HepG2 (cell line): ENCODE results near the gene LAMA1. TPM values are rescaled to one million over a fixed set of nuclear protein-coding genes. Genes with fewer than 3 reads are reported as not detected.

ENCODE experiments used
- ATAC-seq: fragments of 200-7000 bp; cut with Tn5 transposase; 3 replicates; pipeline ENCODE4 v1.9.1; 2020; ENCODE audit warnings: mild to moderate bottlenecking, moderate library complexity
- BruUV-seq: library from RNA; stranded (reverse); fragments of 400-500 nt; replicated peaks from 2 replicates; lab custom pipeline; 2021; lab: Mats Ljungman, UMichigan
- CTCF ChIA-PET: fragments of 300-600 bp; formaldehyde crosslinking; extraction: SDS; loops from one replicate; lab custom pipeline; 2021; ENCODE audit warnings: low total read pairs, inconsistent platforms, low intra/inter-chr PET ratio; lab: Yijun Ruan, JAX
- POLR2A ChIA-PET: fragments of 350-600 bp; sonication (Branson Sonifier 250); formaldehyde crosslinking; loops from one replicate; lab custom pipeline; 2020; ENCODE audit warnings: antibody characterized with exemption, inconsistent platforms; lab: Yijun Ruan, JAX
- DNase-seq: peaks from one replicate; pipeline ENCODE4 v3.0.0-alpha.2; 2015; ENCODE audit warnings: low spot score
- FAIRE-seq: peaks from 3 replicates; lab custom pipeline; 2011; peaks lifted over from hg19 to GRCh38; lab: Jason Lieb, UNC
- H2AFZ ChIP-seq: one replicate; pipeline ENCODE4 v1.6.1; 2011; ENCODE audit warnings: low read length, inconsistent platforms
- H3K27ac ChIP-seq: fragments of 300-600 bp; 3 replicates; pipeline ENCODE4 v1.8.0; 2011; ENCODE audit warnings: mixed run types, mild to moderate bottlenecking, mixed read lengths, low read length, inconsistent platforms; ENCODE audit not compliant: insufficient read depth; ENCODE audit errors: extremely low read length
- H3K27me3 ChIP-seq, 2 experiments: fragments of 200-600 bp in 1 of 2; 2 replicates in 1 of 2; 3 replicates in 1 of 2; pipeline versions ENCODE4 v1.6.0 to v1.8.0; 2011; ENCODE audit warnings: low read length in 2 of 2, mild to moderate bottlenecking in 2 of 2, moderate library complexity in 2 of 2, inconsistent platforms in 1 of 2; ENCODE audit not compliant: insufficient read depth in 2 of 2, control insufficient read depth in 1 of 2
- H3K36me3 ChIP-seq, 2 experiments: fragments of 200-600 bp in 1 of 2; replicated peaks in 1 of 2; 2 replicates in 1 of 2; 3 replicates in 1 of 2; pipeline versions ENCODE4 v1.5.1 to v1.8.0; 2011; ENCODE audit warnings: low read length in 2 of 2, inconsistent platforms in 1 of 2; ENCODE audit not compliant: insufficient read depth in 2 of 2, control insufficient read depth in 1 of 2
- H3K4me1 ChIP-seq: 2 replicates; pipeline ENCODE4 v1.5.1; 2012; ENCODE audit warnings: low read length, inconsistent platforms; ENCODE audit not compliant: insufficient read depth
- H3K4me2 ChIP-seq: 2 replicates; pipeline ENCODE4 v1.6.0; 2011; ENCODE audit warnings: low read depth, low read length, inconsistent platforms
- H3K4me3 ChIP-seq, 3 experiments: fragments of 200-600 bp in 1 of 3; sonication (generic), shearing (Covaris generic) in 1 of 3; replicated peaks in 1 of 3; 2 replicates each; pipeline ENCODE4 v1.5.1; 2011 to 2016; ENCODE audit warnings: low read length in 3 of 3, inconsistent platforms in 2 of 3, low read depth in 2 of 3, mild to moderate bottlenecking in 2 of 3, control low read depth in 1 of 3, mixed read lengths in 1 of 3; ENCODE audit not compliant: insufficient read depth in 1 of 3
- H3K79me2 ChIP-seq: one replicate; pipeline ENCODE4 v1.6.1; 2011; ENCODE audit warnings: low read length, inconsistent platforms; ENCODE audit not compliant: insufficient read depth
- H3K9ac ChIP-seq: 2 replicates; pipeline ENCODE4 v1.6.0; 2011; ENCODE audit warnings: mild to moderate bottlenecking, low read depth, low read length, inconsistent platforms; ENCODE audit not compliant: insufficient read depth
- H3K9me3 ChIP-seq: 2 replicates; pipeline ENCODE4 v1.5.1; 2012; ENCODE audit warnings: mild to moderate bottlenecking, low read length
- H4K20me1 ChIP-seq: 2 replicates; pipeline ENCODE4 v1.6.0; 2011; ENCODE audit warnings: inconsistent platforms, mild to moderate bottlenecking, low read length, moderate library complexity; ENCODE audit not compliant: insufficient read depth
- ADNP ChIP-seq: sonication (generic); formaldehyde crosslinking; IDR thresholded peaks from 2 replicates; pipeline ENCODE4 v1.4.0; 2020; ENCODE audit warnings: missing genetic modification reagents
- ARID2 ChIP-seq: sonication (generic); formaldehyde crosslinking; IDR thresholded peaks from 2 replicates; pipeline ENCODE4 v1.8.1; 2022; ENCODE audit warnings: mild to moderate bottlenecking, missing genetic modification reagents, borderline replicate concordance
- GATAD2A ChIP-seq: IDR thresholded peaks from 2 replicates; pipeline ENCODE4 v1.6.1; 2016
- KIAA2018 ChIP-seq: sonication (generic); formaldehyde crosslinking; IDR thresholded peaks from 2 replicates; pipeline ENCODE4 v1.5.0; 2020; ENCODE audit warnings: mild to moderate bottlenecking, missing genetic modification reagents, borderline replicate concordance
- STAG1 ChIP-seq: sonication (generic); formaldehyde crosslinking; IDR thresholded peaks from 2 replicates; pipeline ENCODE4 v1.4.0; 2020; ENCODE audit warnings: missing genetic modification reagents
- TBX3 ChIP-seq: fragments of 450-650 bp; IDR thresholded peaks from 2 replicates; pipeline ENCODE4 v1.6.1; 2017; ENCODE audit warnings: antibody characterized with exemption, mild to moderate bottlenecking, inconsistent platforms, borderline replicate concordance
- ZNF256 ChIP-seq: sonication (generic); formaldehyde crosslinking; conservative IDR thresholded peaks from 2 replicates; pipeline ENCODE4 v1.4.0; 2020; ENCODE audit warnings: missing genetic modification reagents
- ZNF276 ChIP-seq: sonication (generic); formaldehyde crosslinking; IDR thresholded peaks from 2 replicates; pipeline ENCODE4 v1.4.0; 2020; ENCODE audit warnings: mild to moderate bottlenecking, low read depth, missing genetic modification reagents
- ZNF292 ChIP-seq: sonication (generic); formaldehyde crosslinking; IDR thresholded peaks from 2 replicates; pipeline ENCODE4 v1.8.1; 2022; ENCODE audit warnings: mild to moderate bottlenecking, low read depth, missing genetic modification reagents, borderline replicate concordance
- ZNF83 ChIP-seq: sonication (generic); formaldehyde crosslinking; IDR thresholded peaks from 2 replicates; pipeline ENCODE4 v1.4.0; 2020; ENCODE audit warnings: missing genetic modification reagents, mild to moderate bottlenecking, borderline replicate concordance
- ZNF883 ChIP-seq: sonication (generic); formaldehyde crosslinking; IDR thresholded peaks from 2 replicates; pipeline ENCODE4 v1.5.1; 2020; ENCODE audit warnings: mild to moderate bottlenecking, missing genetic modification reagents; ENCODE audit errors: not compliant biosample characterization
- WGBS: methylation state at CpG from one replicate; pipeline ENCODE4 v1.1.6; 2017; ENCODE audit warnings: low lambda C conversion rate; 5-methylcytosine and 5-hydroxymethylcytosine counted together
- in situ Hi-C: cut with HindIII; loops from 2 replicates; pipeline ENCODE4 v1.10.0; 2017; ENCODE audit warnings: low pct_unique_long_range_greater_than_20kb; ENCODE audit not compliant: extremely low pct_ligation_motif_present
- intact Hi-C: fragments of 100-400 bp; cut with micrococcal nuclease; formaldehyde crosslinking; loops from one replicate; pipeline ENCODE4 v1.10.0; 2022; ENCODE audit not compliant: unreplicated experiment
- polyA plus RNA-seq, 8 experiments: library from polyadenylated mRNA; depleted of rRNA in 3 of 8; stranded (reverse) in 7 of 8; unstranded in 1 of 8; fragments of >200 nt; fragmentation: Illumina TruSeq in 4 of 8; extraction: Trizol in 4 of 8; gene quantifications; 2 replicates each; pipeline versions ENCODE4 v1.2.1 to v1.2.3, GENCODE V29; 2011 to 2016; ENCODE audit warnings: low read depth in 4 of 8, missing spikeins in 1 of 8, mixed read lengths in 1 of 8; ENCODE audit not compliant: insufficient read depth in 1 of 8
- total RNA-seq, 5 experiments: library from RNA; depleted of rRNA; stranded (reverse); fragments of >200 nt; fragmentation: Illumina TruSeq; extraction: Trizol; gene quantifications; 2 replicates each; pipeline ENCODE4 v1.2.3, GENCODE V29; 2016; ENCODE audit warnings: low read depth in 1 of 5
- TF ChIP-seq, protein P1 (sequence below): sonication (generic); formaldehyde crosslinking; IDR thresholded peaks from 2 replicates; pipeline ENCODE4 v1.4.0; 2020; ENCODE audit warnings: mild to moderate bottlenecking, missing genetic modification reagents

Gene LAMA1
- total and polyA plus RNA-seq, 2 of the 13 experiments (the other 11 are each of a cell fraction or from before 2014, with no cell fraction given) = 0.05 to 0.44 TPM

DNA sequence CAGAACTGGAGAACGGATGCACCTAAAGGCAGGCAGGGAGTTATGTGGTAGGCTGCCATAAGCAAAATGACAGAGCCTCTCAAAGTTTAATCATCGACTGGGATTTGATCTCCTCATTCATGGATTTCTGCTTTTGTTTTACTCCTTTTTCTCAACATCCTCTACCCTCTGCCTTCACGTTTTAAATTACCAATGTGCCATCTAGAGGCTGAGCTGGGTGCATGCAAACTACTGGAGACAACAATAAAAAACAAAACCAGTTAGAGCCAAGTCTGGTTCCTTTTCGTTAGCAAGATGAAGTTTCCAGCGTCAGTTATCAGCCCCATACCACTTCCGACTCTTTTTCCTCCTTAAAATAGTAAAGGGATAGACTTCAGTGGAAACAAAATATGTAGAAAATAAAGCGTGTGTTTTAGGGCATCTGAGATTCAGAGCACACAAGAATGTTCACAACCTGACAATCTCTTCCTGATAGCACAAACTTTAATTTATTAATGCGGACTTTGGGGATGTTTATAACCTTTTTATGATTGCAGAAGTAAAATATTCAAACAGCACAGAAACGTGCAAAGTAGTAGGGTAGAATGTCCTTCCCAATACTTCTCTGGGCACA, 117.0 kb downstream of the LAMA1 start:
- H3K4me3 ChIP-seq = no peak overlapping the region
- BruUV-seq = no TSS peak
- H3K79me2 ChIP-seq = no peaks in the 10 kb centered on the region
- no peak overlapping the region for H3K4me2 ChIP-seq
- no peaks in the 10 kb centered on the region for H3K36me3 ChIP-seq
- ChIA-PET POLR2A (no interaction called here), CTCF (interaction anchor here (2.2 kb wide), 1 partner anchor 81 kb away, joined by 20 read pairs; no protein-coding TSS in a partner anchor)
- FAIRE-seq (peak; percentile 49), DNase-seq (peak; percentile 21), ATAC-seq (peak; percentile 71)
- no peak overlapping the region for H3K27ac ChIP-seq
- intact Hi-C loops (loop anchor here (1.0 kb wide), 1 partner anchor 80 kb away; no protein-coding TSS in a partner anchor), in situ Hi-C loops (no loop called here)
- no peaks in the 10 kb centered on the region for H4K20me1 ChIP-seq
- 9% methylated on average over 9 of the region's 9 CpGs for WGBS
- no peaks in the 10 kb centered on the region for H3K9me3 ChIP-seq
- no peak overlapping the region for H2AFZ ChIP-seq
- no peaks in the 10 kb centered on the region for H3K27me3 ChIP-seq
- no peak overlapping the region for H3K9ac ChIP-seq
- no peaks in the 10 kb centered on the region; the same call in 1 of the 2 replicates for H3K4me1 ChIP-seq
- no peak for TF ChIP-seq ADNP (CRISPR knock-in tag)
- TF ChIP-seq ZNF883 = no peak
- no peak for TF ChIP-seq ZNF83 (CRISPR knock-in tag)
- TF ChIP-seq ZNF292 (CRISPR knock-in tag) = no peak
- no peak for TF ChIP-seq ZNF276 (CRISPR knock-in tag)
- TF ChIP-seq TBX3 = no peak
- no peak for TF ChIP-seq KIAA2018 (CRISPR knock-in tag)
- no peak for TF ChIP-seq ARID2 (CRISPR knock-in tag)
- no peak for TF ChIP-seq GATAD2A (CRISPR knock-in tag)
- peak; percentile 74 for TF ChIP-seq STAG1 (CRISPR knock-in tag)
- no peak for TF ChIP-seq ZNF256 (CRISPR knock-in tag)
- TF ChIP-seq, protein P1, sequence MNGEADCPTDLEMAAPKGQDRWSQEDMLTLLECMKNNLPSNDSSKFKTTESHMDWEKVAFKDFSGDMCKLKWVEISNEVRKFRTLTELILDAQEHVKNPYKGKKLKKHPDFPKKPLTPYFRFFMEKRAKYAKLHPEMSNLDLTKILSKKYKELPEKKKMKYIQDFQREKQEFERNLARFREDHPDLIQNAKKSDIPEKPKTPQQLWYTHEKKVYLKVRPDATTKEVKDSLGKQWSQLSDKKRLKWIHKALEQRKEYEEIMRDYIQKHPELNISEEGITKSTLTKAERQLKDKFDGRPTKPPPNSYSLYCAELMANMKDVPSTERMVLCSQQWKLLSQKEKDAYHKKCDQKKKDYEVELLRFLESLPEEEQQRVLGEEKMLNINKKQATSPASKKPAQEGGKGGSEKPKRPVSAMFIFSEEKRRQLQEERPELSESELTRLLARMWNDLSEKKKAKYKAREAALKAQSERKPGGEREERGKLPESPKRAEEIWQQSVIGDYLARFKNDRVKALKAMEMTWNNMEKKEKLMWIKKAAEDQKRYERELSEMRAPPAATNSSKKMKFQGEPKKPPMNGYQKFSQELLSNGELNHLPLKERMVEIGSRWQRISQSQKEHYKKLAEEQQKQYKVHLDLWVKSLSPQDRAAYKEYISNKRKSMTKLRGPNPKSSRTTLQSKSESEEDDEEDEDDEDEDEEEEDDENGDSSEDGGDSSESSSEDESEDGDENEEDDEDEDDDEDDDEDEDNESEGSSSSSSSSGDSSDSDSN (CRISPR knock-in tag) = no peak
